RCC 7860 (cell line): ENCODE measurements around the gene MGST1.
"Not testable (repeated sequence)": the region's sequence is repeated elsewhere in the genome, so short reads cannot be mapped to it uniquely, and the experiment has no call there.

Experiments
- DNase-seq: peaks from one replicate; pipeline ENCODE4 v3.0.0-alpha.2; 2015; ENCODE audit warnings: low spot score
- FAIRE-seq: peaks from 2 replicates; lab custom pipeline; 2012; peaks lifted over from hg19 to GRCh38; lab: Jason Lieb, UNC

The MGST1 gene

GRCh38 chr12:16349131-16349460, 1.7 kb downstream of the MGST1 start:
- FAIRE-seq (peak; percentile 24), DNase-seq (peak; percentile 50)

GRCh38 chr12:16350682-16351081, 3.2 kb downstream of the MGST1 start:
- DNase-seq (peak; percentile 61), FAIRE-seq (peak; percentile 89)

GRCh38 chr12:16352481-16352880, 5.0 kb downstream of the MGST1 start:
- no peak for FAIRE-seq
- DNase-seq, result peak; percentile 27

GRCh38 chr12:16358878-16359277, 11.4 kb downstream of the MGST1 start:
- FAIRE-seq (no peak), DNase-seq (no peak)

GRCh38 chr12:16359512-16360491, 12.4 kb downstream of the MGST1 start:
- FAIRE-seq (no peak), DNase-seq (peak; percentile 17)

- DNase-seq (no peak), FAIRE-seq (no peak)
Observed at GRCh38 chr12:16361142-16361783, 13.8 kb downstream of the MGST1 start.

GRCh38 chr12:16362550-16362949, 15.1 kb downstream of the MGST1 start:
- FAIRE-seq (no peak), DNase-seq (no peak)

GRCh38 chr12:16369156-16369555, 21.7 kb downstream of the MGST1 start:
- FAIRE-seq (no peak), DNase-seq (no peak)

GRCh38 chr12:16370096-16370495, 22.7 kb downstream of the MGST1 start:
- FAIRE-seq, result no peak

GRCh38 chr12:16382652-16383312, 35.3 kb downstream of the MGST1 start:
- not testable (repeated sequence) for FAIRE-seq, DNase-seq

More at GRCh38 chr12:16370096-16370495, 22.7 kb downstream of the MGST1 start:
- no peak for DNase-seq

GRCh38 chr12:16384732-16385131, 37.3 kb downstream of the MGST1 start:
- no peak for FAIRE-seq

GRCh38 chr12:16385782-16386646, 38.6 kb downstream of the MGST1 start:
- DNase-seq, result peak; percentile 17
- no peak for FAIRE-seq

More at GRCh38 chr12:16384732-16385131, 37.3 kb downstream of the MGST1 start:
- no peak for DNase-seq

GRCh38 chr12:16387919-16388318, 40.5 kb downstream of the MGST1 start:
- FAIRE-seq (no peak), DNase-seq (no peak)

GRCh38 chr12:16389594-16389993, 42.1 kb downstream of the MGST1 start:
- peak; percentile 54 for DNase-seq

GRCh38 chr12:16392846-16393535, 45.5 kb downstream of the MGST1 start:
- DNase-seq (no peak), FAIRE-seq (no peak)

More at GRCh38 chr12:16389594-16389993, 42.1 kb downstream of the MGST1 start:
- no peak for FAIRE-seq

GRCh38 chr12:16399101-16399500, 51.7 kb downstream of the MGST1 start:
- FAIRE-seq, result no peak
- no peak for DNase-seq

GRCh38 chr12:16401835-16402234, 54.4 kb downstream of the MGST1 start:
- not testable (repeated sequence) for FAIRE-seq, DNase-seq

- DNase-seq (no peak), FAIRE-seq (no peak)
Observed at GRCh38 chr12:16407346-16407745, 59.9 kb downstream of the MGST1 start.
